B cell (primary cell): Measurements from ENCODE around the gene CTSO. TPM values are rescaled to one million over a fixed set of nuclear protein-coding genes. Genes with fewer than 3 reads are reported as not detected.

ENCODE experiments used
- ATAC-seq: fragments of 200-7000 bp; cut with Tn5 transposase; one replicate; pipeline ENCODE4 v1.10.0; 2021; ENCODE audit warnings: low read depth, mild to moderate bottlenecking, moderate number of reproducible peaks, moderate library complexity
- CTCF ChIA-PET: fragments of 350-600 bp; sonication (Branson Sonifier 250); formaldehyde crosslinking; loops from one replicate; lab custom pipeline; 2021; ENCODE audit warnings: antibody characterized with exemption, inconsistent platforms; lab: Charles Lee
- POLR2A ChIA-PET: fragments of 350-600 bp; sonication (Branson Sonifier 250); formaldehyde crosslinking; loops from one replicate; lab custom pipeline; 2021; ENCODE audit warnings: antibody characterized with exemption; lab: Charles Lee
- DNase-seq: peaks from one replicate; pipeline ENCODE4 v3.0.0; 2013
- H2AFZ ChIP-seq: 2 replicates; pipeline ENCODE4 v1.6.1; 2012; ENCODE audit warnings: mild to moderate bottlenecking, low read depth, low read length; ENCODE audit not compliant: insufficient read depth, poor library complexity, severe bottlenecking
- H3K27ac ChIP-seq, 2 donors: 1 replicate in 1 of 2; 2 replicates in 1 of 2; pipeline ENCODE4 v1.5.1; 2012 to 2013; ENCODE audit warnings: low read length in 2 of 2, mild to moderate bottlenecking in 2 of 2, moderate library complexity in 1 of 2
- H3K27me3 ChIP-seq, 4 experiments: fragments of 200-600 bp in 1 of 4; sonication (generic) in 1 of 4; replicated peaks in 1 of 4; 1 replicate in 2 of 4; 2 replicates in 2 of 4; pipeline versions ENCODE4 v1.6.1 to v1.7.0; 2013 to 2016; ENCODE audit warnings: low read length in 3 of 4, mild to moderate bottlenecking in 2 of 4, mixed read lengths in 1 of 4, moderate library complexity in 1 of 4; ENCODE audit not compliant: insufficient read depth in 4 of 4, control insufficient read depth in 3 of 4; ENCODE audit errors: control extremely low read depth in 1 of 4
- H3K36me3 ChIP-seq, 2 experiments: replicated peaks in 1 of 2; 1 replicate in 1 of 2; 2 replicates in 1 of 2; pipeline versions ENCODE4 v1.6.1 to v1.7.1; 2013; ENCODE audit warnings: low read length in 1 of 2; ENCODE audit not compliant: insufficient read depth in 2 of 2, control insufficient read depth in 1 of 2; ENCODE audit errors: control extremely low read depth in 1 of 2, extremely low read depth in 1 of 2
- H3K4me1 ChIP-seq, 2 donors: fragments of 200-600 bp in 1 of 2; sonication (generic) in 1 of 2; 1 replicate in 1 of 2; 2 replicates in 1 of 2; pipeline versions ENCODE4 v1.5.1 to v1.6.1; 2013 to 2017; ENCODE audit warnings: low read length in 2 of 2; ENCODE audit not compliant: control insufficient read depth in 2 of 2, insufficient read depth in 2 of 2
- H3K4me2 ChIP-seq: replicated peaks from 2 replicates; pipeline ENCODE3; 2012; ENCODE audit warnings: mild to moderate bottlenecking, low read depth, low read length; ENCODE audit not compliant: poor library complexity, severe bottlenecking
- H3K4me3 ChIP-seq, 5 experiments: fragments of 200-600 bp in 1 of 5; sonication (generic) in 1 of 5; 1 replicate in 3 of 5; 2 replicates in 2 of 5; pipeline versions ENCODE4 v1.5.1 to v1.7.0; 2011 to 2016; ENCODE audit warnings: low read length in 4 of 5, mild to moderate bottlenecking in 4 of 5, low read depth in 2 of 5, control low read depth in 1 of 5, moderate library complexity in 1 of 5; ENCODE audit not compliant: insufficient read depth in 1 of 5; ENCODE audit errors: control extremely low read depth in 1 of 5, extremely low read depth in 1 of 5
- H3K79me2 ChIP-seq: fragments of 200-600 bp; sonication (generic); one replicate; pipeline ENCODE4 v1.6.0; 2016; ENCODE audit warnings: low read length; ENCODE audit not compliant: control insufficient read depth, insufficient read depth
- H3K9ac ChIP-seq: fragments of 200-600 bp; sonication (generic); 2 replicates; pipeline ENCODE4 v1.6.1; 2017; ENCODE audit warnings: mild to moderate bottlenecking, low read length, moderate library complexity
- H3K9me3 ChIP-seq, 3 donors: one replicate each; pipeline versions ENCODE4 v1.6.1 to v1.7.1; 2013; ENCODE audit warnings: low read length in 2 of 3; ENCODE audit not compliant: control insufficient read depth in 2 of 3, insufficient read depth in 1 of 3; ENCODE audit errors: control extremely low read depth in 1 of 3
- H4K20me1 ChIP-seq: 2 replicates; pipeline ENCODE4 v1.6.0; 2012; ENCODE audit warnings: mild to moderate bottlenecking, low read length; ENCODE audit not compliant: insufficient read depth, control insufficient read depth, poor library complexity, severe bottlenecking
- H3K27ac Mint-ChIP-seq: one replicate; pipeline ENCODE4 v1.8.0; 2021; ENCODE audit warnings: mixed read lengths
- H3K27me3 Mint-ChIP-seq: one replicate; pipeline ENCODE4 v1.8.0; 2021; ENCODE audit warnings: mixed read lengths
- H3K4me1 Mint-ChIP-seq: one replicate; pipeline ENCODE4 v1.8.0; 2021; ENCODE audit warnings: mixed read lengths
- H3K4me3 Mint-ChIP-seq: one replicate; pipeline ENCODE4 v1.8.0; 2021; ENCODE audit warnings: mixed read lengths
- H3K9me3 Mint-ChIP-seq: one replicate; pipeline ENCODE4 v1.8.0; 2022; ENCODE audit warnings: mixed read lengths; ENCODE audit not compliant: insufficient read depth
- CTCF ChIP-seq: fragments of 200-600 bp; IDR thresholded peaks from one replicate; pipeline ENCODE4 v1.8.0; 2022; ENCODE audit warnings: antibody characterized with exemption, mild to moderate bottlenecking
- EZH2 ChIP-seq: IDR thresholded peaks from 2 replicates; pipeline ENCODE4 v1.6.1; 2012; ENCODE audit warnings: borderline replicate concordance, low read depth, mild to moderate bottlenecking, moderate library complexity, low read length; ENCODE audit not compliant: insufficient read depth, poor library complexity, severe bottlenecking
- WGBS: methylation state at CpG from one replicate; pipeline ENCODE4 v1.1.5; 2013; ENCODE audit warnings: missing lambda C conversion rate; ENCODE audit not compliant: insufficient coverage; 5-methylcytosine and 5-hydroxymethylcytosine counted together
- intact Hi-C: fragments of 100-400 bp; cut with micrococcal nuclease; formaldehyde crosslinking; loops from one replicate; pipeline ENCODE4 v1.10.0; 2022
- polyA minus RNA-seq: library from RNA; depleted of rRNA, polyadenylated mRNA; stranded (reverse); fragments of >200 nt; gene quantifications from 2 replicates; pipeline ENCODE4 v1.2.3, GENCODE V29; 2012
- polyA plus RNA-seq: library from polyadenylated mRNA; depleted of rRNA; stranded (reverse); fragments of >200 nt; gene quantifications from 2 replicates; pipeline ENCODE4 v1.2.3, GENCODE V29; 2012
- total RNA-seq, 2 donors: library from RNA; stranded (reverse); fragments of 120-200 nt in 1 of 2; gene quantifications; 1 replicate in 1 of 2; 2 replicates in 1 of 2; pipeline versions ENCODE4 v1.2.3 to v1.2.4, GENCODE V29; 2013 to 2022

CTSO gene
- 14.0 and 15.5 TPM in 2 replicates for total RNA-seq
- total RNA-seq (2013): 24.0 TPM
- 7.7 and 8.5 TPM in 2 replicates for polyA plus RNA-seq
- 8.8 and 10.8 TPM in 2 replicates for polyA minus RNA-seq

DNA sequence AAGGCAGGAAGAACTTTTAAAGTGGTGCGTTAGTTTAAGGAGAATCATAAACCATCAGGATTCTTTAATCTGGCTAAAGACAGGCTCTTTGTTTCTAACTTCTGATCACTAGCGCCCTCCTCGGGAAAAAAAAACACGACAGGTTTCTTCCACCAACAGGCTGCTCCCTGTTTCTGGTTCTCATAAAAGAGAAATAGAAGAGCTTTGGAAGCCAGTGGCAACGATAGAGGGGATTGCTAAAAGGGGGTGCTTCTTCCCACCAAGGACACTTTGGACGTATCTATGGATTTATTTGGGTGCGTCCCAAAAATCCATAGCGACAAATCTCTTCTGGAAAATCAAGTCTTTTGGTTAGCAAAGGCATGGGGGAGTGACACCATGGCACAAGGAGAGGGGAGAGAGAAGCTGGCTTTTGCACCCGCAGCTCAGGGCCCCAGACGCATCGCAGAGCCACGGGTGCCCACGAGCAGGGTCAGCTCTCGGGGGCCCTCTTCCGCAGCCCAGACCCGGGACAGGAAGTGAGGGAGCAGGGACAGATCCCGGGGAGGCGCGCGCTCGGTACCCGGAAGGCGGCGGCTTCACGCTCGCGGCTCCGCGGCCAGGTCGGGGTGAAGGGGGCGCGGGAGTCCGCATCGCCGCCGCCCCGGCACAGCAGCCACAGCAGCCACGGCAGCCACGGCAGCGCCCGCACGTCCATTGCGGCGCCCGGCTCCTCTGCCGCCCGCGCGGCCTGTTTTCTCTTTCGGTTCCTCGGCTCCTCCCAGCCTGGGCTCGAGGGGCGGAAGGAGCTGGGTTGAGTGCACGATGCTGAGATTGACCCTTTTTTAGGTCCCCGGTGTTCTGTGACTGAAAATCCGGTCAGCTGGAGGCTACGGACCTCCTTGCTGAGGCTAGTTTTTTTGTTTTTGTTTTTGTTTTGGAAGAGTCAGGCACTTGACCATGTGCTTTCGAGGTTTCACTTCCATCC is at the start of gene CTSO:
Gene CTSO (minus strand): TSS at position 716 of the 967 bp plus-strand sequence. CDS start 19 bp downstream, at position 697.
- peaks cover 6% of the 10 kb centered on the region for H3K27me3 Mint-ChIP-seq
- ATAC-seq (peak; percentile 89), DNase-seq (peak; percentile 85)
- Histone ChIP-seq H3K36me3 (no peaks in the 10 kb centered on the region), H3K27ac (peak within 1 kb of the TSS; percentile 87 to 96), H4K20me1 (no peaks in the 10 kb centered on the region), H3K9me3 (no peaks in the 10 kb centered on the region), H2AFZ (peak within 1 kb of the TSS; percentile 99), H3K27me3 (no peaks in the 10 kb centered on the region), H3K79me2 (peaks cover 3% of the 10 kb centered on the region), H3K4me1 (peaks cover 8 to 9% of the 10 kb centered on the region in 2 donors), H3K4me3 (peak within 1 kb of the TSS; percentile 87 to 97 (median 89)), H3K4me2 (peak within 1 kb of the TSS; percentile 86), H3K9ac (peak within 1 kb of the TSS; percentile 96)
- peak within 1 kb of the TSS; percentile 97 for H3K4me3 Mint-ChIP-seq
- intact Hi-C loops: loop anchor here (1.0 to 10.0 kb wide), 3 partner anchors 143 to 1329 kb away; partner anchors contain the start of gene MAP9
- POLR2A ChIA-PET: no interaction called here
- TF ChIP-seq CTCF (peak; percentile 81), EZH2 (no peak)
- H3K4me1 Mint-ChIP-seq: peaks cover 14% of the 10 kb centered on the region
- H3K27ac Mint-ChIP-seq: peak within 1 kb of the TSS; percentile 98
- CTCF ChIA-PET: interaction anchor here (0.6 to 2.3 kb wide), 10 partner anchors 10 to 1405 kb away, joined by 3 to 11 read pairs (median 3); partner anchors contain the start of genes GUCY1B1 and PLRG1
- under 1% methylated on average over 54 of the region's 58 CpGs for WGBS
- H3K9me3 Mint-ChIP-seq: no peaks in the 10 kb centered on the region
